HG02884 (cell line): Measurements from ENCODE around the gene AK5.

Experiments
- ATAC-seq: cut with Tn5 transposase; IDR thresholded peaks from one replicate; pipeline ENCODE4 v1.9.1; 2021; ENCODE audit warnings: mild to moderate bottlenecking, moderate library complexity; ENCODE audit not compliant: unreplicated experiment

AK5 gene

GRCh38 chr1:77536813-77537212 is 255.0 kb downstream of the AK5 start:
- ATAC-seq = no peak

GRCh38 chr1:77538956-77539518 is 257.2 kb downstream of the AK5 start:
- ATAC-seq = no peak

GRCh38 chr1:77539519-77540142 is 257.8 kb downstream of the AK5 start:
- no peak for ATAC-seq

- ATAC-seq = peak; percentile 40
Measured at GRCh38 chr1:77540501-77541161, 258.8 kb downstream of the AK5 start.

GRCh38 chr1:77541162-77541545 is 259.3 kb downstream of the AK5 start:
- ATAC-seq = peak; percentile 35

GRCh38 chr1:77542813-77543420 is 261.1 kb downstream of the AK5 start:
- ATAC-seq = no peak

- ATAC-seq = no peak
Measured at GRCh38 chr1:77543822-77544448, 262.1 kb downstream of the AK5 start.

- no peak for ATAC-seq
Measured at GRCh38 chr1:77544845-77545244, 263.0 kb downstream of the AK5 start.

- no peak for ATAC-seq
Measured at GRCh38 chr1:77545970-77546369, 264.2 kb downstream of the AK5 start.

GRCh38 chr1:77546890-77547289 is 265.1 kb downstream of the AK5 start:
- ATAC-seq = no peak

GRCh38 chr1:77548285-77548684 is 266.5 kb downstream of the AK5 start:
- no peak for ATAC-seq

- no peak for ATAC-seq
Measured at GRCh38 chr1:77550135-77550534, 268.3 kb downstream of the AK5 start.

GRCh38 chr1:77552626-77553025 is 270.8 kb downstream of the AK5 start:
- ATAC-seq = no peak

- no peak for ATAC-seq
Measured at GRCh38 chr1:77553568-77554291, 271.9 kb downstream of the AK5 start.

- ATAC-seq = no peak
Measured at GRCh38 chr1:77556045-77556444, 274.2 kb downstream of the AK5 start.

- no peak for ATAC-seq
Measured at GRCh38 chr1:77557053-77557452, 275.2 kb downstream of the AK5 start.

- no peak for ATAC-seq
Measured at GRCh38 chr1:77558591-77559164, 276.9 kb downstream of the AK5 start.

GRCh38 chr1:77560741-77561140 is 278.9 kb downstream of the AK5 start:
- no peak for ATAC-seq

- no peak for ATAC-seq
Measured at GRCh38 chr1:77562596-77563150, 280.9 kb downstream of the AK5 start.

- ATAC-seq = no peak
Measured at GRCh38 chr1:77565321-77565720, 283.5 kb downstream of the AK5 start.
